Measurements from ENCODE around the gene AMMECR1. TPM values are rescaled to one million over a fixed set of nuclear protein-coding genes. Genes with fewer than 3 reads are reported as not detected.

AMMECR1 gene
- total RNA-seq, 1 donor from 2014 or later, result 9.2 TPM

DNA sequence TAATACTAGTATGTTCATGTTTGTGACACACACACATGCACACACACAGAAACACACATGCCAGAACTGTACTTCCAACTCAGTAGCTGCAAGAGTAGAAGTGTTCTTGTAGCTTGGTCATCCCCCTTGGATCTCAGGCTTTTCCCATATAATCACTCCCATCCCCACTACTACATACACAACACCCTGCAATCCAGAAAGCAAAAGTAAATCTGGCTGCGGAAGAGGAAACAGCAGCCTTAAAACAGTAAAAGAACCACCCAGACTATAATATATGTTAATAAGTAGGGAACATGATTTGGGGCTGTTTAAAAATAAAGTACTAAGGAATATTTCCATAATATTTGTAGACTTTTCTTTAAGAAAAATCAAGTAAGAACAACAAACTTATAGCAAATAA lies 103.2 kb downstream of the AMMECR1 start:
- intact Hi-C loops (cut with micrococcal nuclease), result no loop called here

- intact Hi-C loops (cut with micrococcal nuclease), result no loop called here
Measured at GRCh38 chrX:110213183-110213582, 104.7 kb downstream of the AMMECR1 start.

- intact Hi-C loops (cut with micrococcal nuclease), result no loop called here
Measured at GRCh38 chrX:110212299-110212698, 105.6 kb downstream of the AMMECR1 start.

- intact Hi-C loops (cut with micrococcal nuclease), result no loop called here
Measured at GRCh38 chrX:110211340-110211739, 106.5 kb downstream of the AMMECR1 start.

GRCh38 chrX:110210417-110211139 lies 107.3 kb downstream of the AMMECR1 start:
- intact Hi-C loops (cut with micrococcal nuclease), result no loop called here

GRCh38 chrX:110208092-110208491 lies 109.8 kb downstream of the AMMECR1 start:
- intact Hi-C loops (cut with micrococcal nuclease), result no loop called here

- intact Hi-C loops (cut with micrococcal nuclease), result no loop called here
Measured at GRCh38 chrX:110204986-110205385, 112.9 kb downstream of the AMMECR1 start.

- intact Hi-C loops (cut with micrococcal nuclease), result no loop called here
Measured at GRCh38 chrX:110201799-110202198, 116.1 kb downstream of the AMMECR1 start.

- intact Hi-C loops (cut with micrococcal nuclease), result no loop called here
Measured at GRCh38 chrX:110194977-110195376, 122.9 kb downstream of the AMMECR1 start.

- intact Hi-C loops (cut with micrococcal nuclease), result no loop called here
Measured at GRCh38 chrX:110192516-110192915, 125.4 kb downstream of the AMMECR1 start.

GRCh38 chrX:110188701-110189558 lies 129.0 kb downstream of the AMMECR1 start:
- intact Hi-C loops (cut with micrococcal nuclease), result loop anchor here (5.0 kb wide), 1 partner anchor 38 kb away; no protein-coding TSS in a partner anchor

DNA sequence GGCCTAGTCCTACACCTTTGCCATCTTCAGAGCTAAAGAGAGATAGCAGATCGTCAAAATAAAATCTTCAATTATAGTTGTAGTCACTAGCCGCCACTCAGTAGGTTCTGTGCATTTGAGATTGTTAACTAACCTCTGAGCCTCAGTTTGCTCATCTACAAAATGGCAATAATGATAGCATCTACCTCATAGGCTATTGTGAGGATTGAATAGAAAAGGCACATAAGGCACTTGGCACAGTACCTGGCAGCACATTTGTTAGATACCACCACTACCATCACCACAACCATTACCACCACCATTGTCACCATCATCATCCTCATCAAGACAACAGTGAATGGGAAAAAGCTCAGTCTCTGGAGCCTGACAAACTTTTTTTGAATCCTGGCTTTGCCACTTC lies 134.6 kb downstream of the AMMECR1 start:
- intact Hi-C loops (cut with micrococcal nuclease), result no loop called here

- intact Hi-C loops (cut with micrococcal nuclease), result no loop called here
Measured at GRCh38 chrX:110182865-110183264, 135.0 kb downstream of the AMMECR1 start.

GRCh38 chrX:110182362-110182761 lies 135.5 kb downstream of the AMMECR1 start:
- intact Hi-C loops (cut with micrococcal nuclease), result no loop called here

- intact Hi-C loops (cut with micrococcal nuclease), result no loop called here
Measured at GRCh38 chrX:110181459-110182137, 136.3 kb downstream of the AMMECR1 start.

GRCh38 chrX:110180928-110181310 lies 137.0 kb downstream of the AMMECR1 start:
- intact Hi-C loops (cut with micrococcal nuclease), result no loop called here

- intact Hi-C loops (cut with micrococcal nuclease), result no loop called here
Measured at GRCh38 chrX:110180176-110180927, 137.5 kb downstream of the AMMECR1 start.

DNA sequence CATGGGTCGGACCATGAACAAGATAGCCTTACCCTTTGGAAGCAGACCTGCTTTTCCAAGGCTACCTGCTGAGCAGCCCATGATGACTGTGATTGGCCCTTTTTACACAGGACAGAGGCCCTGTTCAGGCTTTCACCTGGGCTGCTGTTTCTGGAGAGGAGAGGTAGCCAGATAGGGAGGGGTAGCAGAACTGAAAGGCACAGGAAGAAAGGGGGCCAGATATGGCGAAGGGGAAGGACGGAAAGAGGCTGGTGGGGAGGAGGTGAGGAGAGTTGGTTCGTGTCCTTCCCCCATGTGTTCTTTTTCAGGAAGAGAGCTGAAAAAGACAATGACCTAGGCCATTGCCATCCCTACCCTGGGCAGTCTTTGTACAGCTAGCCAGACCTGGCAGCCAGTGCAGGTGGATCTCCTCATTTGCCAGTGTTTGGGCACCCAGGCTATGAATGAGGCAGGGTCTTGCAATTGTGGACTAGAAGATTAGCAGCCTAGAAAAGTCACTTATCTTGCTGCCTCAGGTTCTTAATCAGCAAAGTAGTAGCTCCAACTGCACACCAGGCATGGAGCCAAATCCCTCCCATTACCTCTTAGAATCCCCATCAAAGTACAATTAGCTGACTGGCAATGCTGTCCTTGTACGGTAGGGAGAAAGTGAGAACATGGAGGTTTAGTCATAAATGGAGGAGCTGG lies 139.6 kb downstream of the AMMECR1 start:
- intact Hi-C loops (cut with micrococcal nuclease), result no loop called here

DNA sequence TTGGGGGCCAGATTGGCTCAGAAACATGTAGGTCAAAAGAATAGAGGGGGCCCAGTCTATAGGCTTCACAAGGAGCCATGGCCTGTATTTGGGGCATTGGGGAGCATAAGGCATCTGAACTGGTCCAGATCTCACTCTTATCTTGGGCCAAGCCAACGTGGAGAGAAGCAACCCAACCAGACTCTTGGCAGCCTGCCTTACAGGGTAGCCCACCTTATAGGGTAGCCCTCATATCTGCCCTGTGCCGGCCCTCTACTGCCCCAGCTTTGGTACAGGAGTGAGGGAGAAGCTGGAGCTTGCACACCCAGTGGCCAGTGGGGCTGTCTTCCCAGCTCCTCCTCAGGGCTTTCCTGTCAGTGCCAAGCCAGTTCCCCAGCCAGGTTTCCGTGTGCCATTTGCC lies 142.2 kb downstream of the AMMECR1 start:
- intact Hi-C loops (cut with micrococcal nuclease), result no loop called here

DNA sequence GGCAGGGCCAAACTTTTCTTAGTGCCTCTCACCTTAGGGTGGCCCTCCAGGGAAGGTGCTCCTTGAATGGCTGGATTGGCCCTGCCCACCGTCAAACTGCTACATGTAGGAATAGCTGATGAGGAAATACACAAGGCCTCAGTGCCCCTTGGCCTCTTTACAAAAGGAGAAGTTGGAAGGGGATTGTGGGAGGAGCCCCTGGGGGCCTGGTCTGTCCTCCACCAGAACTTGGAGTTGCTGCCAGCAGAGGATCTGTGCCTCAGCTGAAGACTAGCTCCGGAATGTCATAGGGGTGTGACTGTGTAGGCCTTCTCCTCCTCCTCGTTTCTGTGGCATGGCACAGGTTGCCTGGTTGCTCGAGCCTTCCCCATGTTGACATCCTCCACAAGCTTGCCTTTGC lies 142.7 kb downstream of the AMMECR1 start:
- intact Hi-C loops (cut with micrococcal nuclease), result no loop called here
